Measurements from ENCODE around the gene AARS2.
"Not testable (repeated sequence)": the region's sequence is repeated elsewhere in the genome, so short reads cannot be mapped to it uniquely, and the experiment has no call there.

The AARS2 gene

GRCh38 chr6:44312901-44313788 lies at the start of gene AARS2:
TSS of gene AARS2 (minus strand) at chr6:44313347. CDS start at chr6:44313323, 24 bp downstream.
- peaks cover 2% of the 10 kb centered on the region for H3K27me3 Mint-ChIP-seq
- H3K27ac Mint-ChIP-seq: peak within 1 kb of the TSS; percentile 89
- peaks cover 13% of the 10 kb centered on the region for H3K4me1 Mint-ChIP-seq (ENCODE audit: low read depth)
- H3K9me3 Mint-ChIP-seq: no peaks in the 10 kb centered on the region
- peaks cover 25% of the 10 kb centered on the region for H3K36me3 Mint-ChIP-seq (ENCODE audit: low read depth)
- peak within 1 kb of the TSS; percentile 96 for H3K4me3 Mint-ChIP-seq

GRCh38 chr6:44361947-44362346 lies 48.8 kb upstream of the AARS2 start:
- H3K27me3 Mint-ChIP-seq: peaks cover 15% of the 10 kb centered on the region
- H3K27ac Mint-ChIP-seq: no peak overlapping the region
- no peaks in the 10 kb centered on the region for H3K9me3 Mint-ChIP-seq
- no peaks in the 10 kb centered on the region for H3K4me1 Mint-ChIP-seq (ENCODE audit: low read depth)
- no peaks in the 10 kb centered on the region for H3K36me3 Mint-ChIP-seq (ENCODE audit: low read depth)
- H3K4me3 Mint-ChIP-seq: no peak overlapping the region

- Mint-ChIP-seq H3K4me1 (ENCODE audit: low read depth) (no peaks in the 10 kb centered on the region), H3K27me3 (peaks cover 20% of the 10 kb centered on the region), H3K36me3 (ENCODE audit: low read depth) (no peaks in the 10 kb centered on the region), H3K9me3 (no peaks in the 10 kb centered on the region), H3K4me3 (no peak overlapping the region), H3K27ac (no peak overlapping the region)
These were observed 46.8 kb upstream of the AARS2 start for GRCh38 chr6:44359973-44360372.

GRCh38 chr6:44356487-44356886 lies 43.3 kb upstream of the AARS2 start:
- Mint-ChIP-seq H3K4me3 (no peak overlapping the region), H3K9me3 (no peaks in the 10 kb centered on the region), H3K27me3 (peaks cover 11% of the 10 kb centered on the region), H3K27ac (no peak overlapping the region), H3K36me3 (ENCODE audit: low read depth) (no peaks in the 10 kb centered on the region), H3K4me1 (ENCODE audit: low read depth) (no peaks in the 10 kb centered on the region)

GRCh38 chr6:44355640-44356039 lies 42.5 kb upstream of the AARS2 start:
- H3K9me3 Mint-ChIP-seq: no peaks in the 10 kb centered on the region
- H3K4me1 Mint-ChIP-seq (ENCODE audit: low read depth): no peaks in the 10 kb centered on the region
- no peak overlapping the region for H3K27ac Mint-ChIP-seq
- H3K27me3 Mint-ChIP-seq: peaks cover 11% of the 10 kb centered on the region
- H3K4me3 Mint-ChIP-seq: no peak overlapping the region
- H3K36me3 Mint-ChIP-seq (ENCODE audit: low read depth): no peaks in the 10 kb centered on the region

GRCh38 chr6:44353336-44353735 lies 40.2 kb upstream of the AARS2 start:
- Mint-ChIP-seq H3K27ac (no peak overlapping the region), H3K4me3 (no peak overlapping the region), H3K27me3 (peaks cover 11% of the 10 kb centered on the region), H3K36me3 (ENCODE audit: low read depth) (no peaks in the 10 kb centered on the region), H3K4me1 (ENCODE audit: low read depth) (no peaks in the 10 kb centered on the region), H3K9me3 (no peaks in the 10 kb centered on the region)

- no peaks in the 10 kb centered on the region for H3K4me1 Mint-ChIP-seq (ENCODE audit: low read depth)
- no peak overlapping the region for H3K4me3 Mint-ChIP-seq
- no peak overlapping the region for H3K27ac Mint-ChIP-seq
- no peaks in the 10 kb centered on the region for H3K9me3 Mint-ChIP-seq
- H3K27me3 Mint-ChIP-seq: peaks cover 5% of the 10 kb centered on the region
- no peaks in the 10 kb centered on the region for H3K36me3 Mint-ChIP-seq (ENCODE audit: low read depth)
These were observed 39.1 kb upstream of the AARS2 start for GRCh38 chr6:44352259-44352658.

- H3K27me3 Mint-ChIP-seq; H3K4me1 Mint-ChIP-seq (ENCODE audit: low read depth); H3K9me3 Mint-ChIP-seq; H3K4me3 Mint-ChIP-seq; H3K27ac Mint-ChIP-seq; H3K36me3 Mint-ChIP-seq (ENCODE audit: low read depth): not testable (repeated sequence)
These were observed 37.5 kb upstream of the AARS2 start for GRCh38 chr6:44350650-44350994.

GRCh38 chr6:44349904-44350649 lies 36.9 kb upstream of the AARS2 start:
- H3K4me1 Mint-ChIP-seq (ENCODE audit: low read depth): no peaks in the 10 kb centered on the region
- H3K36me3 Mint-ChIP-seq (ENCODE audit: low read depth): no peaks in the 10 kb centered on the region
- no peak overlapping the region for H3K27ac Mint-ChIP-seq
- no peaks in the 10 kb centered on the region for H3K27me3 Mint-ChIP-seq
- H3K9me3 Mint-ChIP-seq: no peaks in the 10 kb centered on the region
- H3K4me3 Mint-ChIP-seq: no peak overlapping the region

- H3K4me1 Mint-ChIP-seq (ENCODE audit: low read depth); H3K9me3 Mint-ChIP-seq; H3K4me3 Mint-ChIP-seq; H3K36me3 Mint-ChIP-seq (ENCODE audit: low read depth); H3K27ac Mint-ChIP-seq: not testable (repeated sequence)
- H3K27me3 Mint-ChIP-seq: peaks cover 26% of the 10 kb centered on the region
These were observed 33.7 kb upstream of the AARS2 start for GRCh38 chr6:44346818-44347217.

GRCh38 chr6:44342489-44342888 lies 29.3 kb upstream of the AARS2 start, which contains the start of gene SPATS1:
TSS of gene SPATS1 (plus strand) at chr6:44342650. CDS start at chr6:44343096, 446 bp downstream.
- H3K4me1 Mint-ChIP-seq (ENCODE audit: low read depth): no peaks in the 10 kb centered on the region
- H3K27me3 Mint-ChIP-seq: peaks cover 34% of the 10 kb centered on the region
- H3K4me3 Mint-ChIP-seq: no peak within 1 kb of the TSS
- H3K27ac Mint-ChIP-seq: no peak within 1 kb of the TSS
- no peaks in the 10 kb centered on the region for H3K36me3 Mint-ChIP-seq (ENCODE audit: low read depth)
- no peaks in the 10 kb centered on the region for H3K9me3 Mint-ChIP-seq

GRCh38 chr6:44342052-44342451 lies 28.9 kb upstream of the AARS2 start:
- Mint-ChIP-seq H3K27me3 (peaks cover 34% of the 10 kb centered on the region), H3K4me3 (no peak overlapping the region), H3K36me3 (ENCODE audit: low read depth) (no peaks in the 10 kb centered on the region), H3K9me3 (no peaks in the 10 kb centered on the region), H3K4me1 (ENCODE audit: low read depth) (no peaks in the 10 kb centered on the region), H3K27ac (no peak overlapping the region)

GRCh38 chr6:44341095-44341890 lies 28.1 kb upstream of the AARS2 start:
- H3K27me3 Mint-ChIP-seq: peaks cover 34% of the 10 kb centered on the region
- H3K4me1 Mint-ChIP-seq (ENCODE audit: low read depth): no peaks in the 10 kb centered on the region
- no peaks in the 10 kb centered on the region for H3K36me3 Mint-ChIP-seq (ENCODE audit: low read depth)
- H3K27ac Mint-ChIP-seq: no peak overlapping the region
- H3K9me3 Mint-ChIP-seq: no peaks in the 10 kb centered on the region
- H3K4me3 Mint-ChIP-seq: no peak overlapping the region

GRCh38 chr6:44339763-44340625 lies 26.8 kb upstream of the AARS2 start:
- Mint-ChIP-seq H3K27me3 (peaks cover 34% of the 10 kb centered on the region), H3K4me3 (no peak overlapping the region), H3K9me3 (no peaks in the 10 kb centered on the region), H3K27ac (no peak overlapping the region), H3K36me3 (ENCODE audit: low read depth) (no peaks in the 10 kb centered on the region), H3K4me1 (ENCODE audit: low read depth) (no peaks in the 10 kb centered on the region)

All from stimulated activated naive CD8-positive, alpha-beta T cell treated with anti-CD3 and anti-CD28 coated beads, Interleukin-15, Interleukin-2, amounts not matched to agents 100 ng/mL and 50 ng/mL, for 24 hours (primary cell).